Measurements from ENCODE around the gene SCN5A.

DNA sequence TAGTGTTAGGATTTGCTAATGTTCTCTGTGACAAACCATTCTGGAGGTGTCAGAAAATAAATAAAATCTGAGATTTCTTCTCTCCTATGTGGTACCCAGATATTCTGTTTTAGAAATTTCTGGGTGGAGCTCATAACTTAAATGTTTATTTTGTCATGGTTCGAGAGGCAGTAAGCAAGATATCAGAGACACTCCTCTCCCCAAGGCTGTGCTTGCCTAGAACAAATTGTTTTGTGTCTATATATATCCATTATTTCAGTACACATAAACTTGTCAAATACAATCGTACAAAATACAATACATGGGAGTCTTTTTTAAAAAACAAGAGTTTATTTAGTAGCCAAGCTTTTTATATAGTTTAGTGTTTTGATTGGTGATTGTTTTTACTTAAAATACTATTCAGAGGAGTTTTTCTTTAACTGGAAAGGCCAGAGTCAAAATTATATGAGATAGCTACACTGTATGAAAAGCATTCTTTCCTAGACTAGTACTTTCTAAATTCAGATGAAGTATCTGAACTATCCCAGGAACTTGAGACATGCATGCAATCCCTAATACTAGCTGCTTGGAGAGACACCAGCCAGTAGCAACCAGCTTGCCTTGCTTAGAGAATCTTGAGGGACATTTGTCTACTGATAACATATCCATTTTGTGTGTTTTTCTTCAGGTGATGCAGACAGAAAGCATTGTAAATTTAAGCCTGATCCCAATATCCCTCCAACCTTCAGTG is 148.6 kb downstream of the SCN5A start:
- no peak for TF ChIP-seq POLR2AphosphoS5 (IDR thresholded peaks at IDR 0.05; ENCODE audit: borderline replicate concordance, low read depth, low read length)
- no peak for TF ChIP-seq EZH2 (IDR thresholded peaks at IDR 0.05)
